Gastroesophageal sphincter (tissue), 4 donors: Measurements from ENCODE around the gene MED17. TPM values are rescaled to one million over a fixed set of nuclear protein-coding genes. Genes with fewer than 3 reads are reported as not detected.
"Not testable (repeated sequence)": the region's sequence is repeated elsewhere in the genome, so short reads cannot be mapped to it uniquely, and the experiment has no call there.

ENCODE experiments used
- ATAC-seq: fragments of 150-250 bp; one replicate; pipeline ENCODE4 v1.9.1; 2016; ENCODE audit warnings: mild to moderate bottlenecking, moderate library complexity
- H3K27ac ChIP-seq, 4 donors: fragments of 200-600 bp; sonication (generic) in 3 of 4; 1 replicate in 3 of 4; 2 replicates in 1 of 4; pipeline ENCODE4 v1.5.1; 2016 to 2019
- H3K27me3 ChIP-seq: fragments of 200-600 bp; sonication (generic); one replicate; pipeline ENCODE4 v1.5.1; 2019
- H3K36me3 ChIP-seq, 2 donors: fragments of 200-600 bp; sonication (generic); one replicate each; pipeline ENCODE4 v1.5.1; 2019; ENCODE audit warnings: control low read depth in 1 of 2
- H3K4me1 ChIP-seq, 3 donors: fragments of 200-600 bp; sonication (generic); 1 replicate in 2 of 3; 2 replicates in 1 of 3; pipeline ENCODE4 v1.5.1; 2016 to 2019; ENCODE audit warnings: control low read depth in 2 of 3
- H3K4me3 ChIP-seq, 2 donors: fragments of 200-600 bp; sonication (generic); one replicate each; pipeline ENCODE4 v1.5.1; 2019; ENCODE audit warnings: mild to moderate bottlenecking in 1 of 2, moderate library complexity in 1 of 2
- H3K9me3 ChIP-seq, 3 donors: fragments of 200-600 bp; sonication (generic); one replicate each; pipeline ENCODE4 v1.5.1; 2017 to 2019; ENCODE audit warnings: control low read depth in 2 of 3
- CTCF ChIP-seq, 4 experiments: fragments of 200-600 bp in 2 of 4; fragments of 450-650 bp in 2 of 4; sonication (generic) in 1 of 4; IDR thresholded peaks; one replicate each; pipeline ENCODE4 v1.5.1; 2017 to 2019; ENCODE audit warnings: antibody characterized with exemption in 4 of 4, mild to moderate bottlenecking in 2 of 4, moderate library complexity in 2 of 4
- EP300 ChIP-seq: sonication (generic); formaldehyde crosslinking; IDR thresholded peaks from one replicate; pipeline ENCODE4 v1.6.1; 2017; ENCODE audit warnings: antibody characterized with exemption, mild to moderate bottlenecking
- POLR2A ChIP-seq, 2 donors: fragments of 450-650 bp; IDR thresholded peaks; one replicate each; pipeline ENCODE4 v1.6.1; 2017; ENCODE audit warnings: antibody characterized with exemption in 2 of 2, mild to moderate bottlenecking in 2 of 2, moderate library complexity in 1 of 2
- POLR2AphosphoS5 ChIP-seq: sonication (generic); formaldehyde crosslinking; IDR thresholded peaks from one replicate; pipeline ENCODE4 v1.6.1; 2017; ENCODE audit warnings: antibody characterized with exemption
- WGBS, 2 donors: methylation state at CpG; one replicate each; pipeline ENCODE4 v1.1.5; 2018; ENCODE audit warnings: low coverage in 1 of 2; 5-methylcytosine and 5-hydroxymethylcytosine counted together
- total RNA-seq, 4 donors: library from RNA; depleted of rRNA; stranded (reverse); fragments of >200 nt; gene quantifications; one replicate each; pipeline ENCODE4 v1.1.0, GENCODE V29; 2016

MED17 gene
- total RNA-seq, 4 donors from 2014 or later, result 27.1 to 29.7 (median 28.2) TPM

- Histone ChIP-seq H3K4me3 (no peak overlapping the region), H3K27ac (no peak overlapping the region), H3K9me3 (no peaks in the 10 kb centered on the region), H3K4me1 (no peaks in the 10 kb centered on the region), H3K27me3 (no peaks in the 10 kb centered on the region), H3K36me3 (peaks cover 0 to 96% of the 10 kb centered on the region in 2 donors)
- ATAC-seq, result no peak
- WGBS, 2 donors, result 78 to 92% methylated on average over 3 of the region's 3 CpGs
- no peak for TF ChIP-seq CTCF (IDR thresholded peaks at IDR 0.05)
- TF ChIP-seq POLR2A (IDR thresholded peaks at IDR 0.05), result no peak
- no peak for TF ChIP-seq POLR2AphosphoS5
- TF ChIP-seq EP300, result no peak
These were observed 27.3 kb upstream of the MED17 start for GRCh38 chr11:93756748-93757147.

- no peak overlapping the region for H3K27ac ChIP-seq
These were observed 26.8 kb upstream of the MED17 start for GRCh38 chr11:93757301-93757700.

GRCh38 chr11:93757924-93758865, 25.9 kb upstream of the MED17 start:
- Histone ChIP-seq H3K27me3 (no peaks in the 10 kb centered on the region), H3K27ac (no peak overlapping the region), H3K4me1 (no peaks in the 10 kb centered on the region), H3K9me3 (no peaks in the 10 kb centered on the region), H3K36me3 (peaks cover 0 to 99% of the 10 kb centered on the region in 2 donors), H3K4me3 (no peak overlapping the region)
- TF ChIP-seq POLR2AphosphoS5 (no peak), CTCF (IDR thresholded peaks at IDR 0.05) (no peak), POLR2A (IDR thresholded peaks at IDR 0.05) (no peak), EP300 (no peak)
- WGBS, 2 donors, result 91% methylated on average over 9 of the region's 38 CpGs; no CpG with 5 or more reads in 1 of the 2 donors
- no peak for ATAC-seq

More at GRCh38 chr11:93757301-93757700, 26.8 kb upstream of the MED17 start:
- no peaks in the 10 kb centered on the region for H3K27me3 ChIP-seq
- peaks cover 0 to 98% of the 10 kb centered on the region in 2 donors for H3K36me3 ChIP-seq
- no peak for ATAC-seq
- 67 to 86% methylated on average over 2 of the region's 3 CpGs for WGBS, 2 donors
- H3K4me1 ChIP-seq, result no peaks in the 10 kb centered on the region
- TF ChIP-seq CTCF (IDR thresholded peaks at IDR 0.05), result no peak
- TF ChIP-seq POLR2A (IDR thresholded peaks at IDR 0.05), result no peak
- TF ChIP-seq EP300, result no peak
- no peak for TF ChIP-seq POLR2AphosphoS5
- H3K9me3 ChIP-seq, result no peaks in the 10 kb centered on the region
- no peak overlapping the region for H3K4me3 ChIP-seq

GRCh38 chr11:93759123-93759522, 25.0 kb upstream of the MED17 start:
- not testable (repeated sequence) for H3K4me3 ChIP-seq, H3K9me3 ChIP-seq, H3K27me3 ChIP-seq, ATAC-seq, H3K27ac ChIP-seq, H3K4me1 ChIP-seq
- peaks cover 0 to 99% of the 10 kb centered on the region in 2 donors for H3K36me3 ChIP-seq
- 78 to 92% methylated on average over 3 of the region's 4 CpGs for WGBS, 2 donors

- no peaks in the 10 kb centered on the region for H3K4me1 ChIP-seq
- 85 to 94% methylated on average over 1 of the region's 1 CpG for WGBS, 2 donors
These were observed 22.2 kb upstream of the MED17 start for GRCh38 chr11:93761910-93762309.

More at GRCh38 chr11:93761910-93762309, 22.2 kb upstream of the MED17 start:
- ATAC-seq, result no peak
- Histone ChIP-seq H3K27ac (no peak overlapping the region), H3K27me3 (no peaks in the 10 kb centered on the region), H3K9me3 (no peaks in the 10 kb centered on the region), H3K4me3 (no peak overlapping the region), H3K36me3 (peaks cover 0 to 86% of the 10 kb centered on the region in 2 donors)
- TF ChIP-seq EP300 (no peak), POLR2AphosphoS5 (no peak), CTCF (IDR thresholded peaks at IDR 0.05) (no peak), POLR2A (IDR thresholded peaks at IDR 0.05) (no peak)
